Measurements from ENCODE around the gene CUL3. TPM values are rescaled to one million over a fixed set of nuclear protein-coding genes. Genes with fewer than 3 reads are reported as not detected.

CUL3 gene
- polyA plus RNA-seq, 10 donors: 67.2 to 102 (median 80.5) TPM

DNA sequence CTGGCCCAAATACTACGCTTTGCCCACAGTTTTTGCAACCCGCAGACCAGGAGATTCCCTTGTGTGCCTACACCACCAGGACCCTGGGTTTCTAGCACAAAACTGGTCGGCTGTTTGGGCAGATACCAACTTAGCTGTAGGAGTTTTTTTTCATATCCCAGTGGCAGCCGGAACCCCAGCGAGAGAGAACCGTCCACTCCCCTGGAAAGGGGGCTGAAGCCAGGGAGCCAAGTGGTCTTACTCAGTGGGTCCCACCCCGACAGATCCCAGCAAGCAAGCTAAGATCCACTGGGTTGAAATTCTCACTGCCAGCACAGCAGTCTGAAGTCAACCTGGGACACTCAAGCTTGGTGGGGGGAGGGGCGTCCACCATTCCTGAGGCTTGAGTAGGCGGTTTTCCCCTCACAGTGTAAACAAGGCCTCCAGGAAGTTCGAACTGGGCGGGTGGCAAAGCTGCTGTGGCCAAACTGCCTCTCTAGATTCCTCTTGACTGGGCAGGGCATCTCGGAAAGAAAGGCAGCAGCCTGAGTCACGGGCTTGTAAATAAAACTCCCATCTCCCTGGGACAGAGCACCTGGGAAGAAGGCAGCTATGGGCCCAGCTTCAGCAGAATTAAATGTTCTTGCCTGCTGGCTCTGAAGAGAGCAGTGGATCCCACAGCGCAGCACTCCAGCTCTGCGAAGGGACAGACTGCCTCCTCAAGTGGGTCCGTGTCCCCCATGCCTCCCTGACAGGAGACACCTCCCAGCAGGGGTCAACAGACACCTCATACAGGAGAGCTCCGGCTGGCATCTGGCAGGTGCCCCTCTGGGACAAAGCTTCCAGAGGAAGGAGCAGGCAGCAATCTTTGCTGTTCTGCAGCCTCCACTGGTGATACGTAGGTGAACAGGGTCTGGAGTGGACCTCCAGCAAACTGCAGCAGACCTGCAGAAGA lies 99.8 kb downstream of the CUL3 start:
- peak in 1 of 3 donors; percentile 69 for DNase-seq

DNA sequence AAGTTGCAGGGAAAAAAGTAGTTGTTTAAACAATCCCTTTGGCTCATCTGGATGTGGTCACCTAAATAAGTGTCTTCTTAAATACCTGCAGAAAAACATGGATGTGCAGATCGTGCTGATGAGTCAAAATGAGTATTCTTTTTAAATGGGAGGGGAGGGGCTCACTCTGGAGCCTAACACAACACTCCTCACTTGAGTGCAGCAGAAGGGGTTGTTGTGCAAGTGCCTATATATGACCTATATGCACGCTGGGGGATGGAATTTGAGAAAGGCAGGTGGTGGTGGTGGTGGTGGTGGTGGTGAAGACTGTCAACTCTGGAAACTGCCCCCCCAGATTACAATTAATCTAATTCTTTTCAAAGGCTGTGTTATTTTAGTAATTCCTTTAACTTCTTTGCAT lies 105.3 kb downstream of the CUL3 start:
- DNase-seq: no peak

DNA sequence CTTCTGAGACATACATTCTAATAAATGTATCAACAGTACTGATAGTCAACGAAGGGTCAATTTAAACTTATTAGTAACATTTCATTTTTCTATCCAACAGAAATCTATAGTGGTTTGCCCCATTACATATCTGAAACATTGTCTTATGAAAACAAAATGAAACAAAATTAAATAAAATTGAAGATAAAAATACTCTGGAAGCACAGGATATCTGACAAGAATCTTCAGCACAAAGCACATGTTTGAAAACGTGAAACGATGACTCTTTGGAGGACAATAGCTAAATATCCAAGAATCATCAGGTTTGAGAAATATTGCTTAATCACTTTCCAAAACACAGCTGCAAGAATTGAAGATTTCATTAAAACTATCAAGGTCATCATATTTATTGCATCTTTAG lies 112.3 kb downstream of the CUL3 start:
- DNase-seq: no peak

DNA sequence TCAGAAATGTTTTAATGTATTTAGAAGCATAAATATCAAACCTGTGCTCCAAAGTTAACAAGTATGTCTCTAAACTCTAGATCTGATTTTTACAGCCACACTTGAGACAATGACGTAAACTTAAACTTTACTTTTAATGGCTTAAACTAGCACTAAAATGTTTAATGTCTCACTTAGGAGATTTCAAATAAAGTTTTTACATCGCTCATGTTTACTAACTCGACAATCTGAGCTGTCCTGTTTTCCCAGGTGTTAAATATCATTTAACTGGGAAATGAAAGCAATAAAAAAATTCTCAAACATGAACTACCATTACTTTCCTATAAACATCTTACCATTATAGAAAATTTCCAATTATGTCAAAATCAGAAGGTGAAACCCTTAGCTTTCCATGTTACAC lies 113.0 kb downstream of the CUL3 start:
- DNase-seq: no peak

DNA sequence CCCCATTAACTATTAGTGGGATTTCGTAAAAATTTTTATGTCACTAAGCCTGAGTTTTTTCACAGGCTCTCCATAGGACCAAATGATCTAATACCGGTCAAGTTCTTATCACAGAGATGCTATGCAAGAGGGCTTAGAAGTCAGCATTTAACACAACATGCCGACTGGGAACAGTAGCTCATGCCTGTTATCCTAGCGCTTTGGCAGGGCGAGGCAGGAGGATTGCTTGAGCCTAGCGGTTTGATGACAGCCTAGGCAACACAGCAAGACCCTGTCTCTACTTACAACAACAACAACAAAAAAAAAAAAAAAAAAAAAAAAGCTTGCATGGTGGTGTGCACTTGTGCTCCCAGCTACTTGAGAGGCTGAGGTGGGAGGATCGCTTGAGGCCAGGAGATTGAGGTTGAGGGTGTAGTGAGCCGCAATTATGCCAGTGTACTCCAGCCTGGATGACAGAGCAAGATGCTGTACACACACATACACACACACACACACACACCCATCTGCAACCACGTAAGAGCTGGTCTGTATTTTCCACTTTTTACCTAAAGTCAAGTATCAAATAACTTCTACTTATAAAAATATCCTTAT lies 115.7 kb downstream of the CUL3 start:
- no peak for DNase-seq

DNA sequence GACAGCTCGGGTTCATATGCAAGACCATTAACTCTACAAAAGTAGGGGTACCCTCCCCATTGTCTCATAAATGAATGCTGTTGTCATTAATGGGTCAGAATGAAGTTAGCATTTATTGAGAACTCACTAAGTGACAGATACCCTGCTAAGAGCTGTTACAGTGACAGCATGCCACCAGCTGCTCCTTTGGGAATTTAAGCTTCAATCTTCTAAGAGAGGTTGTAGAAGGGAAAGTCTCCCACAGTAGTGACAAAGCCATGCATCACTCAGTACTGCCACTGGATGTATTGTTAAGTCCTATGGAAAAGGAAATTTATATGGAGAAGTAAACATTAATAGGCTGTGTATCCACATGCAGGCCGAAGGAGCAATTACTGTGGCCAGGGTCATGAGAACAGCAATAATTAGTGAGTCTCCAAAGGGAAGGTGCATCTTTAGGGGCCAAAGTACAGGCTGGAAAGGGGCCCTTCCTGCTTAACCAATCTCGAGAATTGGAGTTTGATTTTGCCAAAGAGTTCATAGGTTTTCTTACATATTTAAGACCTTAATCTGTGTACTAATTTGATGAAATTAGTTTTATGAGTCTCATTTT lies 118.8 kb downstream of the CUL3 start:
- DNase-seq: no peak

DNA sequence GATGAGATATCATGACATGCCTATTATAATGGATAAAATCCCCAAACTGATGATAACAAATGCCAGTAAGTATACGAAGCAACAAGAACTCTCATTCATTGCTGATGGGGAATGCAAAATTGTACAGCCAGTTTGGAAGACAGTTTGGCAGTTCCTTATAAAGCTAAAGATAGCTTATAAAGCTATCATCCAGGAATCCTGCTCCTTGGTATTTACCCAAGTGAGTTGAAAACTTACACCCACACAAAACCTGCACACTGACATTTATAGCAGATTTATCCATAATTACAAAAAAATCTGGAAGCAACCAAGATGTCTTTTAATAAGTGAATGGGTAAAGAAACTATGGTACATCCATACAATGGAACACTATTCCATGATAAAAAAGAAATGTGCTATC lies 123.8 kb downstream of the CUL3 start:
- DNase-seq: no peak

DNA sequence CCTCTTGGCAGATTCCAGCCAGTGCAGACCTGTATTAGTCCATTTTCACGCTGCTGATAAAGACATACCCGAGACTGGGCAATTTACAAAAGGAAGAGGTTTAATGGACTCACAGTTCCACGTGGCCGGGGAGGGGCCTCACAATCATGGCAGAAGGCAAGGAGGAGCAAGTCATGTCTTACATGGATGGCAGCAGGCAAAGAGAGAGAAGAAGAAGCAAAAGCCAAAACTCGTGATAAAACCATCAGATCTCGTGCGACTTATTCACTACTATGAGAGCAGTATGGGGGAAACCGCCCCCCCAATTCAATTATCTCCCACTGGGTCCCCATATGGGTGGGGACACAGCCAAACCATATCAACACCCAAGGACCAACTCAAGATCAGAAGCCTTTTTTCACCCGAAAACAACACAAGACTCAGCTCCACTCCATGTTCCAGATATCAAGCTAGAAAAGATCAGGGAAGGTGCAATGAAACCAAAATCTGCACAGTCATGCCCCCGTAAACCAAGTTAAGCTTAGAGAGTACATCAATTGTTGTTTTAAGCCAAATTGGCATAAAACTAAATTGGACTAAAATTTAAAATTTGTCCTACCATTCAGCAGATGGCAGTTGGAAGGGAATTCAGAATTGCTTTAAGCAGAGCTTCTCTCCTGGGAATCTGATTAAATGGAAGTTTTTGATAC lies 127.6 kb downstream of the CUL3 start:
- no peak for DNase-seq

DNA sequence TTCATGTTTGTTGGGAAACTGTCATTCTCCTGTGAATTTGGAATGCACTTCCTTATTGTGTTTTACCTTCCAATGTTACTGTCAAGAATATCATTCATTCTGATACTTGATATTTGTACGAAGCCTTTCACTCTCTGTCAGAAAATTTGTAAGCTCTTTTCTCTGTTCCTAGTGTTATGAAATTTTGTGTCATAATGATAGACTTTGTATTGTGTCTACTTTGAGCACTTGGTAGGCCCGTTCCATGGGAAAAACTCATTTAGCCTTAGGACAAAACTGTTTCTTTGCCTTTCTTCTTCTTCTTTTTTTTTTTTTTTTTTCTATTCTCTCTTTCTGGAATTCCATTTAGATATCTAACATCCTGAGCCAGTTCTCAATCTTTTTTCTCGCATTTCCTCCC lies 131.3 kb downstream of the CUL3 start:
- DNase-seq: no peak

DNA sequence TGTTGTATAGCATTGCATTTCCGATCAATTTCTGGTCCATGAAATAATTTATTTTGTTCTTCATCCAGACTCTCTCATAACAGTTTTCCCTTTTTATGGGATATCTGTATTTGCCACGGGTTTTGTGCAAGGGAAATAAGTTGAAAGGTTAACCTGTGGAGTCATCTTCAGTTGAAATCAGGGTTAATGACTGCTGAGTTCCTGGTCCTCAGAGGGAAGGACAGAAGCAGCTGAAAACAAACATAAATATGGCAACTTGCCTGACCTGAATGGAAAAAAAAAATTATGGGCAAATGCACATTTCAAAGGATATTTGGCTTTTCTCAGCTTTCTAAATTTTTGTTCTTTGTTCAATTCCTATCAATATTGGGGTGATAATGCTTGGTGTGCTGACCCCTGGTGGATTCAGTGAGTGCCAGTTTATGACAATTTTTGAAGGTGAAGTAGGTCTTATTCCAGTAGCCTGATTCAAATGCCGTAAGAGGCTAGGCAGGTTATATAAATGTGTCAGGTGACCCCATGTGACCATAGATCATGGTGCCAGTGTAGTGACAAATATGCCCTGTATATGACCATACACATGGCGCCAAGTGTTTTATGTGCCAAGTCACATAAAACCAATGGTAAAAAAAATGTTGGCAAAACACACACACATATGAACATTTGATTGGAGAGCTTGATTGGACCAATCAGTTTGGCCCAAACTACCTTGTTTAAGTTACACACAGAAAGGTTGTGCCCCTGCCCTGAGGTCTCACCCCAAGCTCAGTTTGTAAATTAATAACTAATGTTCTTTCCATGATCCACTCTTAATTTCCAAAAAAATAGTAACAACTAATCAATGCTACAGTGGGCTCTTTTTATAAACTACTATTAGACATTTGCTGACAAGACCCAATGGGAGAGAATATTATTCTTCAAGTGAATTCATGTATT lies 135.7 kb downstream of the CUL3 start:
- DNase-seq: peak in 2 of 3 donors; percentile 16 to 37

DNA sequence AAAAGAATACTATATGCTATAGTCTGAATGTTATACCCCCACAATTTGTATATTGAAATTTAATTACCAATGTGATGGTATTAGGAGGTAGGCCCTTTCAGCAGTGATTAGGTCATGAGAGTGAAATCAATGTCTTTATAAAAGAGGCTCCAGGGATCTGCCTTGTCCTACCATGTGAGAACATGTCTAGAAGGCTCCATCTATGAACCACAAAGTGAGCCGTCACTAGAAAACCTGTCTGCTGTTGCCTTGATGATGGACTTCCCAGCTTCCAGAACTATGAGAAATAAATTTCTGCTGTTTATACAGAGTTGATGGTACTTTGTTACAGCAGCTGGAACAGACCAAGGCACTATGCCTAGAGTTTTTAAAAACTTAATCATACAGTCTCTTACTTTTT lies 136.9 kb downstream of the CUL3 start:
- no peak for DNase-seq

DNA sequence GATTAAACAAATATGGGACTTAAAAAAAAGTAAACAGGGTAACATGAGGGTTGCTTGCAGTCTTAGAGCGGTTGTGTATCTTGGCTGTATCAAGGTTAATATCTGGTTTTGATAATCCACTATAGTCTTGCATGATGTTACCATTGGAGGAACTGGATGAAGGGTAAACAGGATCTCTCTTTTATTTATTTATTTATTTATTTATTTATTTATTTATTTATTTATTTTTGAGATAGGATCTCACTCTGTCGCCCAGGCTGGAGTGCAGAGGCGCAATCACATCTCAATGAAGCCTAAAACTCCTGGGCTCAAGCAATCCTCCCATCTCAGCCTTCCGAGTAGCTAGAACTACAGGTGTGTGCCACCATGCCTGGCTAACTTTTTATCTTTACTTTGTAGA lies 140.4 kb downstream of the CUL3 start:
- no peak for DNase-seq

DNA sequence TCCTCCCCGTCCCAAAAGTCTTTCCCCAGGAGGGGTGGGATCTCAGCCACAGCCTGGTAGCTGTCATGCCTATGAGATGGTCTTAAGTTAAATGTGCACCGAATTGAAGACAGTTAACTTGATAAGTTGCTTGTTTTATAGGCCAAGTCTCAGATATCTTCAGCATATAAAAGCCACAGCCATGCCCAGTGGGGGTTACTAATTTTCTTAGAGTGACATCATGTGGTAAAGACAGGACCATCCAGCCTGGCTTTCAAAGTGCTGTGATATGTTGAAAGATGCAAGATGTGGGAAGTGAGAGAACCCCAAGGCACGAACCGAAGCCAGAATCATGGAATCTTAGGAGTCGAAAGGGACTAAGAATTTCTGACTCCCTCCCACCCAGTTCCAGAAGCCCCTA lies 141.1 kb downstream of the CUL3 start:
- DNase-seq: peak in 1 of 3 donors; percentile 3

DNA sequence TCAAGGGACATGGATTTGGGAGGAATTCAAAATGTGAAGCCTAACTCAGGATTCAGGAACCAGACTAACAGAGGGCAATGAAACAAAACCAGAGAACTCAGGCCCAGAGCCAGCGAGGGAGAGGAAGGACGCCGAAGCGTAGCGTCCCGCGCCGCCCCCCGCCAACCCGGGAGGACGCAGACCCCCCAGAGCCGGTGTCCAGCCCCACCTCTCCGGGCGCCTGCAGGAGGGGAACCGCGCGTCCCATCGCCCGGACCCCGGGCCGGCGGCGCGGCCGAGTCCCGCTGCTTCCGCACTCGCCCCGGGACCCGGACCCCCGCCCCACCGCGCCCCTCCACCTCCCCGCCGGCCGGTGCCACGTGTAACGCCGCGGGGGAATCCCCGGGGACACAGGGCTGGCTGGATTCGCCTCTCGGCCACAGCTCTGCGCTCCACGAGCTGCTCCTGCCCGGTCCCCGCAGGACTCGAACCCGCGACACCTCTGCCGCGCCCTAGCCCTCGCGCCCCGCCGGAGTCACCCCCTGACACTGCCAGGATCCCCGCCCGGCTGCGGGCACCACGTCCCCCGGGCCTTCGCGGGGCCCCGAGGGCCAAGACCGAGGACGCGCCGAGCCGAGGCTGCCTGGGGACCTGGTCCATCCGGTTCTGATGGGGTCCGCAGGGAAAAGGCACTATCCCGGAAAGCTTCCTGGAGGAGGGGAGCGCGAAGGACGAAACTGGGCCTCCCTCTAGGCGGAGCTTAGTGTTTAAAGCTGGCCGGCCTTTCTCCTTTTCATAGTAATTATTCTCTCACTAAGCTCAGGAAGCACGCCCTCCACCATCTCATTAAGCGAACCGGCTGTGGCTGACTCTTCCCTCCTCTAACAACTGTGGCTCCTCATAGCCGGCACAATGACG lies 142.8 kb downstream of the CUL3 start:
- DNase-seq: peak in 2 of 3 donors; percentile 16 to 55

DNA sequence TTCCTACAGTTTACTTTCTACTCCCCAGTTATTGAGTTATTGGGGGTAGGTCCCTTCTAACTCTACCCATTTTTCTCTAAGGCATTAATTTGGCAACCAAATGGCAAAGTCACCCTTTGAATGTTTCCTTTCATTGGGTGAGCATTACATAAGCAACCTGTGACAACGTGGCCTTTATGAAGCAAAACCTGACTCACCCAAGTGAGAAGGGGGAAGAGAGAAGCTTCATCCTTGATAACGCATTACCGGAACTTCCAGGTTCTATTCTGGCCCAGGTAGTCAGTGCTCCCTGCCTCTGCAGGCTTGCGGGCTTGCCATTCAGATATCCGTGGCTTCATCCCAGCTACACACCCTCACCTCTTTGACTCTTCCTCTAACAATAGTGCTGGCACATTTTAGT lies 144.2 kb downstream of the CUL3 start:
- DNase-seq: peak in 1 of 3 donors; percentile 3

DNA sequence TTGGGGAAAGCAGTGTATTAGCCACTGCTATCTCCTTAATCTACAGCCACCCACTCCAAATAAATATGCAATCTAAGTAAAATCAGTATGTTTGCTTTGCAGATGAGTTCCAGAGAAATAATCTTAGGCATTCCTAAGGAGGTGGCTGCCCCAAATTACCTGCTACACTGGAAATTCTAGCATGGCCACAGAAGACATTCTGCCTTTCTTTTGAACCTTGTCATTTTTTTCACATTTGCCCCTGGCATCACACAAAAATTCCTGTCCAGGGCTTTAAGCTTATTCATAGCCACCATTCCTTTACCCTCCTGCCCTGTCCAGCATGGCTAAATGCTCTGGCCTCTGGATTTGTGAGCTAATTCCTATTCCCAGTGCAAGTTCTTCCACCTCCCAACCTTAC lies 146.4 kb downstream of the CUL3 start:
- DNase-seq: no peak

DNA sequence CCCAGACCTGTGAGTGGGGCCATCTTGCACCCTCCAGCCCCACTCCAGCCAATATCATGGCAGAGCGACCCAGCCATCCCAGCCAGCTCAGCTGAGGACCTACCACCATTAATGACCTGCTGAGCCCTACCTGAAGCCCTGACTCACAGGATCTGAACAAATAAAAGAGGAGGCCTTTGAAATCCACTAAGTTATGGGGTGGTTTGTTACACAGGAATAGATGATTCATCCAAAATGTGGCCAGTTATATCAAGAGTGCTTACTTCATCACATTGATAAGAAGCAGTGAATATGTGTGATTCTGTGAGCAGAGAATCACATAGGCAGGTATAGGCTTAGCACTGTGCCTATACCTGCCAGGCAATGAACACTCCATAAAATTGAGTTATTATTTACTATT lies 148.5 kb downstream of the CUL3 start:
- no peak for DNase-seq

DNA sequence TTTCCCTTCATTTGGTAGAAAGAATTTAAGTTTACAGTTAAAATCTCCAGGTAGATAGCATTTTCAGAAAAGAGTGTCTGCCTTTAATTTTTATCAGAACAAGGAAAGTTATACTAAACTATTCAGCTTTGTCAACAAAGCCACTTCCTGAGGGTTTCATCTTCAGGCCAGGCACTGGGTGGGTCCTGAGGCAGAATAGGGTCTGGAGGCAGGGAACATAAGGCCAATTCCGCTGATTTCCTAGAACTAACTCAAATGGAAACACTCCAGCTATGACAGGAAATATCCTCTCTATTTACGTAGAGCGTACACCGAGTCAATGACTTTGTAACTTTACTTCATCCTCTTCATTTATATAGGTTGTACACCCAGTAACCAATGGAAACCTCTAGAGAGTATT lies 150.5 kb downstream of the CUL3 start:
- DNase-seq: no peak

DNA sequence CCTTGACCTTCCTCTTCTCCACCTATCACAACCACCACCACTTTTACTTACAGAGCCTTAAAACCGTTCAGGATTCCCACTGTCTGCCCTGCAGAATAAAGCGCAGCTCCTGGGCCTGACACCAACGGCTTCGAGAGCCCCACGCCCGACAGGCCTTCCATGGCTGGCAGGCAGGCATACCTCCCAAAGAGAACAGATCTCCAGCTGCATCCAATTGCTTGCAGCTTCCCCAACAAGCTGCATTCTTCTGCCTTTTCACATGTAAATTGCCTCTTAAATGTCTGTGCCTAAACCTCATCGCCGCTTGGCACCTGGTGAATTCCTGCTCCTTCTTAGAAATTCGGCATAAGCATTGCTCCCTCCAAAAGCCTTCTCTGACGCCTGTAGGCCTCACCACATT lies 151.7 kb downstream of the CUL3 start:
- DNase-seq: no peak

DNA sequence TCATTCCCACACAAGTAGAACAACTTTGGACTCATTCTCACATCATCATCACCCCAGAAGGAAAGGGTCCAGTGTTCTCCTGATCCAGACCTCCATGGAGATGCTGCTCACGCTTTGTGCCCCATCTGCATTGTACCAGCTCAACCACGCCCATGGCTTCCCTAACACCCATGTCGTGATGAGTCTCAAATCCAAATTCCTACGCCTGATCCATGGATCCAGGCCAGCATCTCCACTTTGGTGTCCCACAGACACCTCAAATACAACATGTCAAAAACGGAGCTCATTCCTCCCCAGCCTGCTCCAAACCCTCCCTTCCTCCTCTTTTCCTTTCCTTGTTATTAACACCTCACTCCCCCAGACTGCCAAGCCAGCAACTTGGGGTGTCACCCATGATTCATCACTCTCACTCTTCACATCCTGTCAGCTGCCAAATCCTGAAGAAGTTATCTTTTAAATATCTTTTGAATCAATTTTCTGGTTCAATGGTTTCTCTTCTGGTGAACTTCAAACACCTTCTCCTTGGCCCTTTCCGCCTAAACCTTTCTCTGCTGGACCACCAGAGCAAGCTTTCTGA lies 153.1 kb downstream of the CUL3 start:
- DNase-seq: no peak

All from muscle of back (tissue), 11 donors.